Astrocyte (in vitro differentiated cells and primary cell): ENCODE measurements around the gene DENND1C.

Experiments used
- CTCF ChIP-seq: IDR thresholded peaks from 2 replicates; pipeline ENCODE4 v1.5.1; 2011; ENCODE audit warnings: low read depth, mild to moderate bottlenecking, inconsistent platforms, low read length, moderate library complexity; ENCODE audit not compliant: insufficient read depth
- EZH2 ChIP-seq: IDR thresholded peaks from 2 replicates; pipeline ENCODE4 v1.6.1; 2012; ENCODE audit warnings: mild to moderate bottlenecking, low read length, inconsistent platforms; ENCODE audit not compliant: insufficient read depth

GRCh38 chr19:6524311-6524710 lies 42.7 kb upstream of the DENND1C start:
- no peak for TF ChIP-seq CTCF
- TF ChIP-seq EZH2, result no peak
